GM19328 (cell line): ENCODE measurements around the gene RASSF5.

Source experiments
- ATAC-seq: cut with Tn5 transposase; IDR thresholded peaks from one replicate; pipeline ENCODE4 v1.9.1; 2021; ENCODE audit warnings: mild to moderate bottlenecking, moderate library complexity; ENCODE audit not compliant: unreplicated experiment

Gene RASSF5

GRCh38 chr1:206513312-206514111 is 6.2 kb downstream of the RASSF5 start:
- no peak for ATAC-seq

- ATAC-seq: no peak
Measured at GRCh38 chr1:206514813-206515387, 7.6 kb downstream of the RASSF5 start.

- ATAC-seq: no peak
Measured at GRCh38 chr1:206516728-206516990, 9.3 kb downstream of the RASSF5 start.

- no peak for ATAC-seq
Measured at GRCh38 chr1:206517784-206518183, 10.5 kb downstream of the RASSF5 start.

- no peak for ATAC-seq
Measured at GRCh38 chr1:206518206-206518605, 10.9 kb downstream of the RASSF5 start.

- no peak for ATAC-seq
Measured at GRCh38 chr1:206518743-206519142, 11.4 kb downstream of the RASSF5 start.

- ATAC-seq: no peak
Measured at GRCh38 chr1:206521127-206521526, 13.8 kb downstream of the RASSF5 start.

GRCh38 chr1:206521694-206522402 is 14.5 kb downstream of the RASSF5 start:
- no peak for ATAC-seq

- ATAC-seq: no peak
Measured at GRCh38 chr1:206524739-206525364, 17.5 kb downstream of the RASSF5 start.

- no peak for ATAC-seq
Measured at GRCh38 chr1:206526064-206526911, 19.0 kb downstream of the RASSF5 start.

- ATAC-seq: no peak
Measured at GRCh38 chr1:206529425-206529824, 22.1 kb downstream of the RASSF5 start.

GRCh38 chr1:206532368-206532767 is 25.0 kb downstream of the RASSF5 start:
- ATAC-seq: no peak

GRCh38 chr1:206534552-206534951 is 27.2 kb downstream of the RASSF5 start:
- ATAC-seq: no peak

GRCh38 chr1:206535853-206536188 is 28.5 kb downstream of the RASSF5 start:
- ATAC-seq: no peak

- no peak for ATAC-seq
Measured at GRCh38 chr1:206537141-206537540, 29.8 kb downstream of the RASSF5 start.

- no peak for ATAC-seq
Measured at GRCh38 chr1:206538086-206538770, 30.9 kb downstream of the RASSF5 start.

GRCh38 chr1:206538901-206539640 is 31.7 kb downstream of the RASSF5 start:
- ATAC-seq: no peak

- ATAC-seq: no peak
Measured at GRCh38 chr1:206540044-206540780, 32.9 kb downstream of the RASSF5 start.

GRCh38 chr1:206541236-206541833 is 34.0 kb downstream of the RASSF5 start:
- no peak for ATAC-seq
